SH-SY5Y (cell line): ENCODE measurements around the gene CNTNAP5.

ENCODE experiments used
- GATA2 ChIP-seq: IDR thresholded peaks from 2 replicates; pipeline ENCODE4 v1.6.1; 2011; ENCODE audit warnings: mild to moderate bottlenecking, low read depth, low read length
- GATA3 ChIP-seq: IDR thresholded peaks from 2 replicates; pipeline ENCODE4 v1.6.1; 2011; ENCODE audit warnings: low read depth, mild to moderate bottlenecking, low read length, moderate library complexity

Gene CNTNAP5

GRCh38 chr2:124426122-124426521 is 401.0 kb downstream of the CNTNAP5 start:
- TF ChIP-seq GATA3 (no peak), GATA2 (no peak)

GRCh38 chr2:124426625-124427024 is 401.5 kb downstream of the CNTNAP5 start:
- TF ChIP-seq GATA3: no peak
- no peak for TF ChIP-seq GATA2

- no peak for TF ChIP-seq GATA3
- TF ChIP-seq GATA2: no peak
These were observed 412.7 kb downstream of the CNTNAP5 start for GRCh38 chr2:124437811-124438210.

- no peak for TF ChIP-seq GATA3
These were observed 425.4 kb downstream of the CNTNAP5 start for GRCh38 chr2:124450481-124450880.

- no peak for TF ChIP-seq GATA2
- no peak for TF ChIP-seq GATA3
These were observed 451.2 kb downstream of the CNTNAP5 start for GRCh38 chr2:124476291-124476690.

- TF ChIP-seq GATA3: no peak
- TF ChIP-seq GATA2: no peak
These were observed 453.7 kb downstream of the CNTNAP5 start for GRCh38 chr2:124478761-124479160.

DNA sequence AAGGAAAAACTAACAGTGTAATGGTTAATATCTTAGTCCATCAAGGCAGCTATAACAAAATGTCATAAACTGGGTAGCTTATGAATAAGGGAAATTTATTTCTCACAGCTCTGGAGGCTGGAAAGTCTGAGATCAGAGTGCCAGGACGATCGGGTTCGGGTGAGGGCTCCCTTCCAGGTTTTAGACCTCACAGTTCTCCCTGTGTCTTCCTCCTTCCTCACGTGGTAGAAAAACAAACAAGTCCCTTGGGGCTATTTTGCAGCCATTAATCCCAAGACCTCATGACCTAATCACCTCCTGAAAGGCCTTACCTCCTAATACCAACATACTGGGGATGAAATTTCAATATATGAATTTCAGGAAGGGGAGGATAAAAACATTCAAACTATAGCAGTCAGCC is 455.9 kb downstream of the CNTNAP5 start:
- no peak for TF ChIP-seq GATA3
- TF ChIP-seq GATA2: no peak

GRCh38 chr2:124482044-124482443 is 457.0 kb downstream of the CNTNAP5 start:
- no peak for TF ChIP-seq GATA2

GRCh38 chr2:124482551-124482950 is 457.5 kb downstream of the CNTNAP5 start:
- TF ChIP-seq GATA3 (no peak), GATA2 (no peak)

GRCh38 chr2:124485659-124486058 is 460.6 kb downstream of the CNTNAP5 start:
- TF ChIP-seq GATA2: no peak
- no peak for TF ChIP-seq GATA3

DNA sequence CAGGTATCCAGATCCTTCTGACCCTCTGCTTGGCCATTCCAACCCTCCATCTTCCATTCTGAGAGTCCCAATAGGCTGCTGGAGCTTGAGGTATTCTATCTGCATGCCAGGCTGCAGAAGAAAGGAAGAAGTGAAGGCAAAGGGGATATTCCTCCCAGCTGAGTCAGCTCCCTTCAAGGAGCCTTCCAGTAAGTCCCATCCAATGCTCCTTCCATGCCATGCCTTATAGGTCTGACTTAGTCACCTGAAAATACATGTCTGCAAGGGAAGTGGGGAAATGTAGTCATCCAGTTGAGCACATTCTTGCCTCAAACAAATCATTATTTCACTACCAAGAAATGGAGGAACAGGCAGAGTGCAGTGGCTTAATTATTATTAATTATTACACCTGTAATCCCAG is 464.6 kb downstream of the CNTNAP5 start:
- TF ChIP-seq GATA2: no peak
- TF ChIP-seq GATA3: no peak

- TF ChIP-seq GATA3: no peak
- TF ChIP-seq GATA2: no peak
These were observed 476.6 kb downstream of the CNTNAP5 start for GRCh38 chr2:124501575-124502152.

DNA sequence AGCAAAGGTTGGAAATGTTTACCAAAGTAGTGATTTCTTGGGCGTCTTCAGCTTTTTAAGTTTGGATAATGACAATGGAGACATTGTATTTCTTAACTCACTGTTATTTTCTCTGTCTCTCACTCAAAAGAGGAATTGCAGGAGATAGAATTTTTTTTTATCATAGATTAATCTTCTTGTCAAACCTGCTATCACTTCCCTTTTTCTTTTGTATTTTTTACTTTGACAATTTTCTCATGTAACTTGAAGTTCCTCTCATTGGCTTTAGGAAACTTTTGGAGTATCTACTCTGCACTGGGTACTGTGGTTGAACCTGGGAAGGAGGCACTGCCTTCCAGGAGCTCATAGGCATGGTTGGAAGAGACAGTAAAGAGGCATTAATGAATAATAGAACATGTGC is 489.1 kb downstream of the CNTNAP5 start:
- TF ChIP-seq GATA3 (no peak), GATA2 (no peak)

- TF ChIP-seq GATA3 (no peak), GATA2 (no peak)
These were observed 495.9 kb downstream of the CNTNAP5 start for GRCh38 chr2:124520953-124521352.

DNA sequence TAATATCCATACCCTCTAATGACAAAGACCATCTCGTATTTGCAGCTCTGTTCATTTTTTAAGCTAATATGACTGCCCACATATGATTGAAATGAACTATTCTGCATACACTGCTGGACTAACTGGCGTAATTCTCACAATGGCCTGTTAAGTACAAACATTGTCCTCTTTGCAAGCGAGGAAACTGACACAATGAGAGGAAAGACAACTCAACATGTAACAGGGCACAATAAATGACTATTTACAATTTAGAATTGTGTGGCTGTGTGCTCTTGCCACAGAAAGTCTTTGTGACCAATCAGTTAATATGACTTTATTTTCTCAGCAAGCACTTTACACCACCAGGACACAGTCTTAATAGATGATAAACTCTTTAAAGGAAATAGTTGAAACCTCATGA is 498.0 kb downstream of the CNTNAP5 start:
- TF ChIP-seq GATA2 (no peak), GATA3 (no peak)

DNA sequence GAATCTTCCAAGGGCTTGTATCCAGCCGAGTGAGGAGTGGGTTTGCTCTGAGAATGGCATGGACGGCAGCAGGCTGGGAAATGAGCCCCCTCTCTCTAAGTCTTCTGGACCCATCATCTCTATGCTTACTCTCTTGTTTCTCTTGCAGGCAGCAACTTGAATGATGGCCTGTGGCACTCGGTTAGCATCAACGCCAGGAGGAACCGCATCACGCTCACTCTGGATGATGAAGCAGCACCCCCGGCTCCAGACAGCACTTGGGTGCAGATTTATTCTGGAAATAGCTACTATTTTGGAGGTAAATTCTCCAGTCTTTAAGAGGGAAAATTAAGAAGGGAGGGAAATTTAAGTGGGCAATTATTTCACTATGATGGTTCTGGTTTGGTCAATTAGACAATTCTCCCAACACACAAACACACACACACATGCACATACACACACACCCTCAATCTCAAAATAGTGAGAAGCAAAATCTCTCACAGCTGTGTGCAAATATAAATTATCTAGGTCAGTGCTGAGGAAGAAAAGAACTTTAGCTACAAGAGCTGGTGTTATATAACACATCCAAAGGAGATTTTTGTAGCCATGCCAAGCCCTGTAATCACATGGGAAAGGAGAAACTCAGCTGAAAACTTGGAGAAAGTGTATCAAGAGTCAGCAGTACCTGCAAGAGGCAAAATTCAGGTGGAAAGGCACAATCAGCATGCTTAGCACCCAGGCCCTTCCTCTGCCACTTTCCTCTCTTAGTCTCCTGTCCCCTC is 499.2 kb downstream of the CNTNAP5 start:
- TF ChIP-seq GATA3 (no peak), GATA2 (no peak)

DNA sequence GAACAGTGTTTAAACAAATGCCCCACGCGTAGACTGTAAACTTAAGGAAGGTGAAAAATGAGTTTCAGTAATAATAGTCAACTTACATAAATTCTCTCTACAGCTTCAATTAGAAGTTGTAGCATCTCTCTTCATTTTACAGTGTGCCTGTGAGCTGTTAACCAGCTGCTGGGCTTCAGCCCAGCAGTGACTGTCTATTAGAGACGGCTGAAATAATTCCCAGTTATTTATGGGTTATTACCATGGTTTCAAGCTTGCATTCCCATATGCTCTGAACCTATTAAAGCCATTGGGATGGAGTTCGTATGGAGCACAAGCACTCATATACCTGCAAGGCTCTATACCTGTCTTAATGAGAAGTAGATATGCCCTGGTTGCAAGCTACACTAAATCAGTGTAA is 501.1 kb downstream of the CNTNAP5 start:
- TF ChIP-seq GATA3 (no peak), GATA2 (no peak)
